Breast epithelium (tissue), 4 donors: ENCODE data around the gene CLIC6. TPM values are rescaled to one million over a fixed set of nuclear protein-coding genes. Genes with fewer than 3 reads are reported as not detected.

ENCODE experiments used
- DNase-seq, 2 donors: peaks; one replicate each; pipeline ENCODE4 v3.0.0-alpha.2; 2019; ENCODE audit warnings: low spot score in 2 of 2
- H3K27ac ChIP-seq, 2 donors: fragments of 200-600 bp; sonication (generic) in 1 of 2; one replicate each; pipeline ENCODE4 v1.5.1; 2016 to 2019; ENCODE audit warnings: mild to moderate bottlenecking in 1 of 2
- H3K27me3 ChIP-seq, 2 donors: fragments of 200-600 bp; sonication (generic) in 1 of 2; one replicate each; pipeline versions ENCODE4 v1.5.1 to v1.6.0; 2017 to 2019; ENCODE audit warnings: control low read depth in 1 of 2, mild to moderate bottlenecking in 1 of 2
- H3K36me3 ChIP-seq: fragments of 200-600 bp; one replicate; pipeline ENCODE4 v1.5.1; 2019
- H3K4me1 ChIP-seq, 2 donors: fragments of 200-600 bp; sonication (generic); one replicate each; pipeline ENCODE4 v1.5.1; 2016 to 2019; ENCODE audit warnings: control low read depth in 1 of 2
- H3K4me3 ChIP-seq, 3 donors: fragments of 200-600 bp; sonication (generic); 1 replicate in 2 of 3; 2 replicates in 1 of 3; pipeline ENCODE4 v1.5.1; 2016 to 2019; ENCODE audit warnings: mild to moderate bottlenecking in 3 of 3, moderate library complexity in 2 of 3
- H3K9me3 ChIP-seq, 2 donors: fragments of 200-600 bp; sonication (generic) in 1 of 2; one replicate each; pipeline ENCODE4 v1.5.1; 2016 to 2019; ENCODE audit warnings: control low read depth in 1 of 2
- POLR2A ChIP-seq: fragments of 450-650 bp; IDR thresholded peaks from one replicate; pipeline ENCODE4 v1.6.1; 2016; ENCODE audit warnings: antibody characterized with exemption, mild to moderate bottlenecking, moderate library complexity
- POLR2AphosphoS5 ChIP-seq, 3 donors: sonication (generic); formaldehyde crosslinking; IDR thresholded peaks; one replicate each; pipeline ENCODE4 v1.6.1; 2017; ENCODE audit warnings: antibody characterized with exemption in 3 of 3
- intact Hi-C: fragments of 100-400 bp; cut with DNase I; formaldehyde crosslinking; loops from one replicate; pipeline ENCODE4 v1.15.1; 2023; ENCODE audit warnings: low total_unique reads
- total RNA-seq, 3 donors: library from RNA; depleted of rRNA; stranded (reverse); fragments of >200 nt; gene quantifications; one replicate each; pipeline ENCODE4 v1.1.0, GENCODE V29; 2016
- TF ChIP-seq, protein P1 (sequence below), 3 donors: fragments of 450-650 bp; IDR thresholded peaks; one replicate each; pipeline ENCODE4 v1.5.1; 2016 to 2017; ENCODE audit warnings: antibody characterized with exemption in 3 of 3, mild to moderate bottlenecking in 3 of 3, moderate library complexity in 3 of 3

Gene CLIC6
- total RNA-seq, 3 donors from 2014 or later = 10.0 to 34.1 (median 14.4) TPM

DNA sequence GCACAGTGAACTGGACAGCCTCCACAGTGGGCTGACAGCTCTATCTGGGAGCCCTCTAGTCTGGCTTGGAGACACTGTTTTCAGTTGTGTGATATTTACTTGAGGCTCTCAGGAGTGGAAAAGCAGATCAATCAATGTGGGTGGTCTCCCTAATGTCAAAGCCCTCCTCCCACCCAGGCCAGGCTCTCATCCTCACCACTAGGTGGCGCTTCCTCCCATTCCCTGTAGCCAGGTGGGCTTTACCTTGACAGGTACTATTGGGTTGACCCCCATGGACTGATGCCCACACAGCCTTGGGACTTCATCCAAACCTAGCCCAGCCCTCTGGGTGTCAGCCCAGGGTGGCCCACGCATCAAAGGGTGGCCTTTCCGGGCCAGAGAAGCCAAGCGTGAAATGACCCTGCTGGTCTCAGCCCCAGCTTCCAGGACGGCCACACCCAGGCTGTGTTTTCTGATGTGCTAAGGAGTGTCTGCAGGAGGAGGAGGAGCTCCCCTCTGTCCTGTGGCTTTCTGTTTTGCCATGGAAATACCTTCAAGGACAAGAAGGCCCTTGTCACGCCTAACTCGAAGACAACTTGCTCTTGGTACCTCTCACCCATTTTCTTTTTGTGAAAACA is 54.0 kb downstream of the CLIC6 start:
- H3K4me1 ChIP-seq = peaks cover 0 to 6% of the 10 kb centered on the region in 2 donors
- H3K4me3 ChIP-seq = no peak overlapping the region
- DNase-seq = no peak
- H3K36me3 ChIP-seq = no peaks in the 10 kb centered on the region
- H3K27ac ChIP-seq = no peak overlapping the region
- no peaks in the 10 kb centered on the region for H3K9me3 ChIP-seq
- H3K27me3 ChIP-seq = no peaks in the 10 kb centered on the region
- TF ChIP-seq POLR2AphosphoS5 (IDR thresholded peaks at IDR 0.05) = no peak
- TF ChIP-seq, protein P1, sequence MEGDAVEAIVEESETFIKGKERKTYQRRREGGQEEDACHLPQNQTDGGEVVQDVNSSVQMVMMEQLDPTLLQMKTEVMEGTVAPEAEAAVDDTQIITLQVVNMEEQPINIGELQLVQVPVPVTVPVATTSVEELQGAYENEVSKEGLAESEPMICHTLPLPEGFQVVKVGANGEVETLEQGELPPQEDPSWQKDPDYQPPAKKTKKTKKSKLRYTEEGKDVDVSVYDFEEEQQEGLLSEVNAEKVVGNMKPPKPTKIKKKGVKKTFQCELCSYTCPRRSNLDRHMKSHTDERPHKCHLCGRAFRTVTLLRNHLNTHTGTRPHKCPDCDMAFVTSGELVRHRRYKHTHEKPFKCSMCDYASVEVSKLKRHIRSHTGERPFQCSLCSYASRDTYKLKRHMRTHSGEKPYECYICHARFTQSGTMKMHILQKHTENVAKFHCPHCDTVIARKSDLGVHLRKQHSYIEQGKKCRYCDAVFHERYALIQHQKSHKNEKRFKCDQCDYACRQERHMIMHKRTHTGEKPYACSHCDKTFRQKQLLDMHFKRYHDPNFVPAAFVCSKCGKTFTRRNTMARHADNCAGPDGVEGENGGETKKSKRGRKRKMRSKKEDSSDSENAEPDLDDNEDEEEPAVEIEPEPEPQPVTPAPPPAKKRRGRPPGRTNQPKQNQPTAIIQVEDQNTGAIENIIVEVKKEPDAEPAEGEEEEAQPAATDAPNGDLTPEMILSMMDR (IDR thresholded peaks at IDR 0.05) = peak in 1 of 3 donors; percentile 13
- intact Hi-C loops = no loop called here

DNA sequence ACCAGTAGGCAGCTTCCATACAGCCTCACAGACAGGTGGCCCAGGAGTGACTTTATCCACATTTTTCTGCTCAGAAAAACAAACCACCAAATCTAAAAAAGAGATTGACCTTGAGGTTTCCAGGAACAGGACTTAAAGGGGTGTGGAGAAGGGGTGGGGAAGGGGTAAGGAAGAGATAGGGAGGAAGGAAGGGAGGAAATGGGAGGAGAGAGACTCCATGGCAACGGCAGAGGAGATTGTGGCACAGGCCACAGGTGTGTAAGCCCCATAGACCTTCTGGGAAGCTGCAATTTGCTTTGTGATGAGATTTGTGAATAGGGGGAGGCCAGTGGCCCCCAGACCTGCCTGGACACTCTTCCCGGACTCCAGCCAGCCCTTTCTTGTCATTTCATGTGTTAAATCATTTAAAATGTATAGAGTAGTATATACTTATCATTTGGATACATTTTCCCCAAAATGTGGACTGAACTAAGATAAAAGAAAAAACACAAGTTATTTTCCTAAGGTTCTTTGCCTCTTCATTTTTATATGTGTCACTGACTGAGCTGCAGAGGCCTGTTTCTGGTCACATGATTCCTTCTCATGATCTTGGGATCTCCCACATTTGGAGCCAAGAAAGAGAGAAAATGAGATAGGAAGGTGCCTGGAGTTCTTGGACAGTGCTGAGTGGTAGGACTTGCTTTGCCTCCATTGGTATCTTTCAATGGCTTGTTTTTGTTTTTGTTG is 55.5 kb downstream of the CLIC6 start:
- no peak for DNase-seq
- intact Hi-C loops = no loop called here
- no peak overlapping the region for H3K4me3 ChIP-seq
- H3K36me3 ChIP-seq = no peaks in the 10 kb centered on the region
- H3K27ac ChIP-seq = no peak overlapping the region
- peaks cover 0 to 6% of the 10 kb centered on the region in 2 donors for H3K4me1 ChIP-seq
- no peaks in the 10 kb centered on the region for H3K9me3 ChIP-seq
- TF ChIP-seq POLR2AphosphoS5 (IDR thresholded peaks at IDR 0.05) (no peak), POLR2A (no peak)
- TF ChIP-seq, protein P1 (IDR thresholded peaks at IDR 0.05) = no peak
- no peaks in the 10 kb centered on the region for H3K27me3 ChIP-seq

DNA sequence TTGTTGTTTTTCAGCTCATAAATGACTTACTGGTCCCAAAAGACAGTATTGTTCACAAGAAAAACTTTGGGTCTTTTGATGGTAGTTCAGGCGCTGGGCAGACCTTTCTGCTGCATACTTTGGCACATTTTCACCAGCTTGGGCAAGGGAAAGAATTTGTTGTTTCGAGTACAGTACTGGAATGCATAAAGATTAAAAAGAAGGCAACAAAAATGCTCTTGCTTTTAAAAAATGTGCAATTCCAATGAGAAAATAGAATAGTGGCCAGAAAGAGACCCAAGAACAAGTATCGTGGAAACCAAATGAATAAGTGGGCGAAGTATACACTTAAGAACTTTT is 56.0 kb downstream of the CLIC6 start:
- DNase-seq = no peak
- Histone ChIP-seq H3K4me1 (peaks cover 0 to 6% of the 10 kb centered on the region in 2 donors), H3K36me3 (no peaks in the 10 kb centered on the region), H3K27me3 (no peaks in the 10 kb centered on the region), H3K27ac (no peak overlapping the region), H3K4me3 (no peak overlapping the region), H3K9me3 (no peaks in the 10 kb centered on the region)
- TF ChIP-seq POLR2AphosphoS5 (IDR thresholded peaks at IDR 0.05) = no peak
- TF ChIP-seq, protein P1 (IDR thresholded peaks at IDR 0.05) = no peak
- TF ChIP-seq POLR2A = no peak
- intact Hi-C loops = no loop called here

DNA sequence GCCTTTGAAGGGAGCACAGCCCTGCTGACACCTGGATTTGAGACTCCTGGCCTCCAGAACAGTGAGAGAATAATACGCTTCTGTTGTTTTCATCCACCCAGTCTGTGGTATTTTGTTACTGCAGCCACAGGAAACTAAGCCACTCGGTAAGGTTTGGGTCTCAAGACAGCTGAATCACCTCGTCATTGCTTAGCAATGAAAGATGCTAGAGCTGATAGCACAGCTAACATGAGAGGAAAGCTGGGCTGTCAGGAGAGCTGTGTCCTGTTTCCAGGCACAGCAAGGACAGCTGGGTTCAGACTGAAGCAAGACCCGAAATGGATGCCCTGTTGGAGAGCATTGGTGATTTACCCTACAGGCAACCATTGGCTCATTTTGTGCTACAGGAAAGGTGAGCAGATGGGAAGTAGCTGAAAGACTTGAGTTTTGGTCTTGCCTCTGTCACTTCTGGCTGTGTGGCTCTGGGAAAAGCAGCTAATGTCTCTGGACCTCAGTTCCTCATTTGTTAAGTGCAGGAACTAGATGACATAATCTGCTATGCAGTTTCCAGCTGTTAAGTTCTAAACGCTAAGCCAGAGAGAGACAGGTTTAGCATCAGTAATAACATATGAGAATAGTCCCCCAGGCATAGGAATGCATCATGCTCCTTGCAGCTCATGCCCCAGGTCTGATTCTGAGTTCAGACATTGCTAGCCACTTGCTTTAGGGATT is 58.0 kb downstream of the CLIC6 start:
- Histone ChIP-seq H3K9me3 (no peaks in the 10 kb centered on the region), H3K4me1 (peaks cover 0 to 9% of the 10 kb centered on the region in 2 donors), H3K36me3 (no peaks in the 10 kb centered on the region), H3K27ac (peak overlapping the region; percentile 88 to 92), H3K27me3 (no peaks in the 10 kb centered on the region), H3K4me3 (peak overlapping the region in 1 of 3 donors; percentile 4)
- intact Hi-C loops = no loop called here
- DNase-seq = no peak
- TF ChIP-seq, protein P1 (IDR thresholded peaks at IDR 0.05) = no peak
- TF ChIP-seq POLR2AphosphoS5 (IDR thresholded peaks at IDR 0.05) = no peak
- TF ChIP-seq POLR2A = no peak

DNA sequence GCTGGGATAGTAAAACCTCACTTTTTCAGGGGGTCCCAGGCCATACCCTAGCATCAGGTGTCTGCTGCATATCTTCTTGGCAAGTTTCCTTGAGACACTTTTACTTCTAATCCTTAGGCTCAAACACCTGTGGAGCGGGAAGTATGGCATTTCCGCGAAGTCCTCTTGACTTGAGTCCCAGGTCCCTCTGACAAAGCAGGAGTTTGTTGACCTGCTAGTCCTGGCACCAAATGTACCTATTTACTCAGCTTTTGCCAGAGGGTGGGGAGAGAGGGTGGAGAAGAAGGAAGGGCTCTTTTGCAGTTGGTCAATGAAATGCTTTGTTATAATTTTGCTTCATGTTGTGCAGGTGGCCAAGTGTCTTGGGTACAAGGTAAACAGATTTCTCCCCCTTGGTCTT is 59.7 kb downstream of the CLIC6 start:
- Histone ChIP-seq H3K27ac (peak overlapping the region; percentile 88 to 92), H3K27me3 (no peaks in the 10 kb centered on the region), H3K36me3 (no peaks in the 10 kb centered on the region), H3K9me3 (no peaks in the 10 kb centered on the region), H3K4me1 (peaks cover 0 to 12% of the 10 kb centered on the region in 2 donors), H3K4me3 (peak overlapping the region in 1 of 3 donors; percentile 3)
- intact Hi-C loops = no loop called here
- TF ChIP-seq POLR2A (no peak), POLR2AphosphoS5 (IDR thresholded peaks at IDR 0.05) (peak in 2 of 3 donors; percentile 13 to 38)
- TF ChIP-seq, protein P1 (IDR thresholded peaks at IDR 0.05) = no peak
- DNase-seq = peak in 1 of 2 donors; percentile 73
